GM21423 (cell line): Measurements from ENCODE around the gene ANKS1A.
"Not testable (repeated sequence)": the region's sequence is repeated elsewhere in the genome, so short reads cannot be mapped to it uniquely, and the experiment has no call there.

Source experiments
- ATAC-seq: cut with Tn5 transposase; IDR thresholded peaks from one replicate; pipeline ENCODE4 v1.9.1; 2021; ENCODE audit warnings: mild to moderate bottlenecking, moderate library complexity; ENCODE audit not compliant: unreplicated experiment

Gene ANKS1A

DNA sequence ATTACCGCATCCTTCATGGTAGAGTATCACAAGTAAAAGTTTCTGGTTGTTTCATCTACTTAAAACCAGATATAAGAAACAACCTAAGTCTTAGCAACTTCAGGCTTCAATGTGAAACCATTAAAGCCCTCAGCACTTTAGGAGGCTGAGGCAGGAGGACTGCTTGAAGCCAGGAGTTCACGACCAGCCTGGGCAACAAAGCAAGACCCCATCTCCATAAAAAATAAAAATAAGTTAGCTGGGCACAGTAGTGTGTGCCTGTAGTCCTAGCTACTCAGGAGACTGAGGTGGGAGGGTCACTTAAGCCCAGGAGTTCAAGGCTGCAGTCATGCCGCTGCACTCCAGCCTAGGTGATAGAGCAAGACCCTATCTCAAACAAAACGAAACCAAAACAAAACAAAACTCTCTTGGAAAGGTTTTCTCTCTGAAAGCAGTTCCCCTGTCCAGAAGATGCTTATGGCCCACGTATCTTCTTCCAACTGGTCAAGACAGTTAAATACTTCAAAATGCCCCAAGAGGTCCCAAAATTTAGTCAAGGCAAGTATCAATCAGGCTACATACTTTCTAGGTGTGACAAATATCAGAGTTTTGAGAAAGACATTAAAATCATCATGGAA, 11.1 kb upstream of the ANKS1A start:
- ATAC-seq: no peak

DNA sequence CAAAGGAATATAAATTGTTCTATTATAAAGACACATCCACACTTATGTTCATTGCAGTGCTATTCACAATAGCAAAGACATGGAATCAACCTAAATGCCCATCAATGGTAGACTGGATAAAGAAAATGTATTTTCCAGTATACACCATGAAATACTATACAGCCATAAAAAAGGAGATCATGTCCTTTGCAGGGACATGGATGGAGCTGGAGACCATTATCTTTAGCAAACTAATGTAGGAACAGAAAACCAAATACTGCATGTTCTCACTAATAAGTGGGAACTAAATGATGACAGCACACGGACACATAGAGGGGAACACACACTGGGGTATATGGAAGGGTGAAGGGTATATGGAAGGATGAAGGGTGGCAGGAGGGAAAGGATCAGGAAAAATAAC, 5.0 kb upstream of the ANKS1A start:
- ATAC-seq: not testable (repeated sequence)

DNA sequence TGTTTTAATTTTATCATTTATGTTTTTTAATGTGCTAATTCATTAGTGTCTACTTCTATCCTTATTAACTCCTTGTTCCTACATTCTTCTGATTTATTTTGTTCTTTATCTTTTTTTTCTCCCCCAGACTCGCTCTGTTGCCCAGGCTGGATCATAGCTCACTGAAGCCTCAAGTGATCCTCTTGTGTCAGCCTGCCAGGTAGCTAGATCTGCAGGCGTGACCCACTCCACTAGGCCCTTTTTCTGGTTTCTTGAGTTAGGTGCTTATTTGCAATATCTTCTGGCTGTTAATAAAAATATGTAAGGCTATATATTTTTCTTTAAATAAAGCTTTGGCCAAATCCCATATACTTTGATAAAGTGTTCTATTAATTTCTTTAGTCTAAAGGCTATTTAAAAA, 4.1 kb upstream of the ANKS1A start:
- ATAC-seq: no peak

DNA sequence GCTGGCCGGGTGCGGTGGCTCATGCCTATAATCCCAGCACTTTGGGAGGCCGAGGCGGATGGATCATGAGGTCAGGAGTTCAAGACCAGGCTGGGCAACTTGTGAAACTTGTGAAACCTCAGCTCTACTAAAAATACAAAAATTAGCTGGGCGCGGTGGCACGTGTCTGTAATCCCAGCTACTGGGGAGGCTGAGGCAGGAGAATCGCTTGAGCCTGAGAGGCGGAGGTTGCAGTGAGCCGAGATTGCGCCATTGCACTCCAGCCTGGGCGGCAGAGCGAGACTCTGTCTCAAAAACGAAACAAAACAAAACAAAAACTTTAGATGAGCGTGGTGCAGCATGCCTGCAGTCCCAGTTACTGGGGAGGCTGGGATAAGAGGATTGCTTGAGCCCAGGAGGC, 3.2 kb upstream of the ANKS1A start:
- not testable (repeated sequence) for ATAC-seq

DNA sequence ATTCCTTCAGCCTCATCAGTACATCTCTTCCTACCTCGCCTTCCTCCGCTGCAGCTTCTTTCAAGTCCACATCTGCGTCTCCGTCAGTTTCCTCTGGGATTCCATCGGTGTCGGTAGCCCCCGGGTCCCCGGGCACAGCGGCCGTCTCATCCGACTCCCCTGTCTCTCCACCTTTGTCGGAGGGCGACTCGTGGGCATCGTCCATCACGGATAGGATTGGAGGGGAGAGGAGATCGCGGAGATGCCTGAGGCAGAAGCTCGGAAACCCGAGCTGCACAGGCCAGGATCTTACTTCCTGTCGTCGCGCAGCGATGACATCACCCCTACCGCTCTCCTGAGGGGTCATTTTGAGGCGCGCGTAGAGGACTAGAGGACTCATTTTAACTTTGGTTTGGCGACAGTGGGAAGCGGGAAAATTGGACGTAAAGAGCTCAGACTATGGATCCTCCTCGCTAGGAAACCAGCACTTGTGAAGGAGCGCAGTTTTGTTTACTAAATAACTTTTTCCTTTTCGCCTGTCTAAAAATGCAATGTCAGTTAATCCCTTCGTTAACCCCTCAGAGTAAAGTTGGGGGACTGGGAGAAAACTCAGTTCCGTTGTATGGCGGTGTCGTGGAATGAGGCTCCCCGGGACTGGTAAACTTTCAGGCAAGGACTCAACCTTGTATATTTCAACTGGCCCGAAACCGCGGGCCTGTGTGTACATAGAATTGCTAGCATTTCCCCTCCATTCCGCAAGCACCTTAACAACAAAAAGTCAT, 1.1 kb upstream of the ANKS1A start, which contains the start of gene TAF11:
TSS of gene TAF11 (minus strand) at position 290 of the 761 bp plus-strand sequence. CDS start at position 205, 85 bp downstream.
- peak; percentile 80 for ATAC-seq

DNA sequence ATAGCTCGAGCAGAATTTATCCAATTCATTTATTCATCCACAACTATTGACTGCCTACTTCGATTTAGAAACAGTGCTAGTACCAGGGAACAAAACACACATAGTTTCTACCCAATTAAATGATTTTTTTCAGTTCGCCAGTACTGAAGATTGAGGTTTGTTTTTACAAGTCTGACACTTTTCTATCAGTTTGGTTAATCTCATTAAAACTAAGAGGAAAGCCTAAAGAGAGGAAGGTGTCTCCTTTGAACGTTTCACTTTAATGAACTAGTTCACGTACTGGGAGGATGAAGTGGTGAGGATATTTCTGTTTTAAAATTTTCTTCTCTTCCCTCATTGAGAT, 570 bp upstream of the ANKS1A start:
- no peak for ATAC-seq

DNA sequence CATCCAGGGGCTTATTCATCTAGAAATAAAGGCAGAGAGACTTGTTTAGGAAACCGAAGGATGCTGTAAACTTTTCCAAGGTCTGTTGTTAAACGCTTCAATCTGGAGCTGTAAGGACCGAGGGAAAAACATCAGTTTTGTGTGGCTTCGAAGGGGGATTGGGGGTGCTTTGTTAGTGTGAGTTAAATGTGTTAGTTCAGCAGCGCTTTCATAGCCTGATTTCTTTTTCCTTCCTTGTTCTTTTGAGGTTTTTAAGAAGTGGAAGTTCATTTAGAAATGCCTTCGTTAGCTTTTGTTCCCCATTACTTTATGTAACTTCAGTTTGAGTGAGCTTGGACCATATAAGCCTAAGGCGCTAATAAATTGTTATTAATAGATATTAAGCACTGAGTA, 1.5 kb downstream of the ANKS1A start:
- ATAC-seq: no peak

DNA sequence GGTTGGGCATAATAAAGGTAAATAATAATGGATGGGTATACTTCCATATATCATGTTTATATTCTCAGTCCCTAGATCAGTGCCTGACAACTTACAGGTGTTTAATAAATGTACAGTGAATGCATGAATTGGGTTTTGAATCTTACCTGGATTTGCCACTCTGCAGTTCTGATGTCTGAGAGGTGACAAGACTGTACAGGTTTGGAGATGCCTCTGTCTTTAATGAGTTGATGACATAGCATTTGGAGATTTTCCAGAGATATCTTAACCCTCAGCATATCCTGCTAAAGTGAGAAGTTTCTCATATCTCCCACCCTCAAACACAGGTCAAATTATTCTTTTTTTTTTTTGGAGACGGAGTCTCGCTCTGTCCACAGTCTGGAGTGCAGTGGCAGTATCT, 2.2 kb downstream of the ANKS1A start:
- ATAC-seq: no peak

DNA sequence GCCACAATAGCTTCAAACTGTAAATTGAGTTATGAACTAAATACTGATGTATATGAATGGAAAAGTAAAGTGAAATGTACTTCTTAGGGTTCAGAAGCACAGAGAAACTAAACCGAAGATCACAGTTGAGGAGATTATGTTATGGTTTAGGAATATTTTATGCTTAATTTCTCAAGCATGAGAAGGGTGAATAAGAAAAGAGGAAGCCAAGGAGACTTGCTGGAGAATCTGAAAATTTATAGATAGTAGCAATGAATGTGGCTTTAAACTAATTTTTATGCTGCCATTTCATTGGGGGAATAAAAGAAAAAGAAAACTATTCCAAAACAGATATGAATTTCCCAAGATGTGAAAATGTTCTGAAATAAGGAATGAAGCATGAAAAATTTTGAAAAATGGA, 5.6 kb downstream of the ANKS1A start:
- ATAC-seq: no peak

DNA sequence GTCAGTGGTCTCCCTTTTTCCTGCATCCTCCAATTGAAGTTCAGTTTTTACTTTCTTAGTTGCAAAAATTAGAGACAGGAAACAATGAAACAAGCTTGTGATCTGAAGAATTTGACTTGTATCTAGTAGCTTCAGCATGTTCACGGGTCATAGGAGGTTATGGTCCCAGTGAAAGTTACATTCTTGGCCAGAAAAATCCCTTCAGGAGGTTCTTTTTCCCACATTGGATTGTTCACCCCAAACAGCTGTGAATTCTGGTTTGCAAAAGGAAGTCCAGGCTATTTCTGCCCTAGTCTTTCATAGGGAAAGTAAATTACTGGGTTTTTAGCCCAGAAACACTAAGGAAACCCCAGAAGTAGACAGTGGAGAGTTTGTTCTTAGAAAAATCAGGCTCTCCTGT, 8.1 kb downstream of the ANKS1A start:
- no peak for ATAC-seq

DNA sequence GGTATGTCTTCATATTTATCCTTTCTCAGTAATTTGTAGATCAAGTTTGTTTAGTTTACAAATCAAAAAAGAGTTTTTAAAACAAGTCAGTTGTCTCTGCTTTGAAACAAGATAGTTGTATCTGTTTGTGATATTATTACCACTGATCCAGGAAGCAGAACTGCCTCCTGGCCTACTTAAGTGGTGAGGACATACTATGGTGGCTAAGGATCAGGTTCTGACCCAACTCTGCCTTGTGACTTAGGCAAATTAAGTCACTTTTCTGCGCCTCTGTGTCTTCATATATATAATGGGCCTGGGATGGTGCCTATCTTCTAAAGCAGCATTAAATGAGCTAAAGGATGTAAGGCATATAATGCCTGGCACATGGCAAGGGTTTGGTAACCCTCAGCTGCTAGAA, 8.7 kb downstream of the ANKS1A start:
- ATAC-seq: no peak

DNA sequence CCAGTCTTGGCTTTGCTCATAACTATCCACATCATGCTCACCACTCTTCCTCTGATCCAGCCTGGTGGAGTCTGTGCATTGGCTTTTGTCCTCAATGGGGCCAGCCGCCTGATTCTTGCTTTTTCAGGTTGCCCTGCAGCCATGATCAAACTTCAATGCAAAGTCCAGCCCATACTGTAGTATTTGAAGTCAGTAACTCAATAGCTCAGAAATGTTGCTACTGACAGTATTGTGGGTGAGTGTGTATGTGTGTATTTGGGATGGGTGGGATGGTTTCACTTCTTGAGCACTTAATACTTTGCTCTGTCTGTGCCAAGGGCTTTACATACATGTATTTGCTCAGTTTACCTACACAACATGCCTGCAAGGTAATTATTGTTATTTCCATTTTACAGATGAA, 10.7 kb downstream of the ANKS1A start:
- ATAC-seq: not testable (repeated sequence)

DNA sequence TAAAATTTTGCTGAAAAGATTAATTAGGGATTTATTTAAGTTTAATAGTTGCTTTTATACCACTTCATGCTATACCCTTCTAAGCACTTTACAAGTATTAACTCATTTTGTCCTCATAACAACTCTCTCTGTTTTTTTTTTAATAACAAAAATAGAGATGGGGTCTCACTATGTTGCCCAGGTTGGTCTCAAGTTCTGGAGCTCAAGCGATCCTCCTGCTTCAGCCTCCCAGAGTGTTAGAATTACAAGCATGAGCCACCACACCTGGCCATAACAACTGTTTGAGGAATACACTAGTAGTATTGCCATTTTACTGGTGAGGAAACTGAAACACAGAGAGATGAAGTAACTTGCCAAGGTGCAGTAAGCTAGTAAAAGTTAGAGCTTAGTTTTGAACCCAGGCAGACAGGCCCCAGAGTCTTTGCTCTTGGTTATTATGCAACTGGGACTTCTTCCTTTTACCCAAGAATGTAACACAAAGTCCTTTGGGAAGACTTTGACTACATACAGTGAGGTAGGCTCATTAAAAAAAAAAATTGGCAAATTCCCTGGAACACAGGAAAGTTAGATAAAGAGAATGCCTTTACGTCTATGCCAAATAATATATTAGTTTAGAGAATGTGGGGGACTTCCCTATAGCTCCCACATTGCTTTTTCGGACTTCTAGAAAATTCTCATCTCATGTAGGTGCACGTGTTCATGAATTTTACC, 11.4 kb downstream of the ANKS1A start:
- no peak for ATAC-seq

DNA sequence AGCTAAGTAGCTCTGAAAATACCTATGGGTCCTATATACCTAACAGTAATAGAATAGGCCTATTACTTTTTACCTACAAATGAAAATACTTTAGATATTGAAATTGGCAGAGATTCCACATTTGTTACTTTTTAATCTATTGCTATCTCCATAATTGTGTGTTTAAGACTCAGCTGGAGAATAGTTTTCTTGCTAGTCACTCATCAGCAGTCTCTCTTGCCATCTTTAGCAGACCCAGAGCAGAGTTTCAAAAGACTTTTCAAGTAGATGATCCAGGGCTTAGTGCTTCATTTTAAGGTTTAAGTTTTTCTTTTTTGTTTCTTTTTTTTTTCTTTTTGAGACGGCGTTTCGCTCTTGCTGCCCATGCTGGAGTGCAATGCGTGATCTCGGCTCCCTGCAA, 12.9 kb downstream of the ANKS1A start:
- ATAC-seq: no peak

DNA sequence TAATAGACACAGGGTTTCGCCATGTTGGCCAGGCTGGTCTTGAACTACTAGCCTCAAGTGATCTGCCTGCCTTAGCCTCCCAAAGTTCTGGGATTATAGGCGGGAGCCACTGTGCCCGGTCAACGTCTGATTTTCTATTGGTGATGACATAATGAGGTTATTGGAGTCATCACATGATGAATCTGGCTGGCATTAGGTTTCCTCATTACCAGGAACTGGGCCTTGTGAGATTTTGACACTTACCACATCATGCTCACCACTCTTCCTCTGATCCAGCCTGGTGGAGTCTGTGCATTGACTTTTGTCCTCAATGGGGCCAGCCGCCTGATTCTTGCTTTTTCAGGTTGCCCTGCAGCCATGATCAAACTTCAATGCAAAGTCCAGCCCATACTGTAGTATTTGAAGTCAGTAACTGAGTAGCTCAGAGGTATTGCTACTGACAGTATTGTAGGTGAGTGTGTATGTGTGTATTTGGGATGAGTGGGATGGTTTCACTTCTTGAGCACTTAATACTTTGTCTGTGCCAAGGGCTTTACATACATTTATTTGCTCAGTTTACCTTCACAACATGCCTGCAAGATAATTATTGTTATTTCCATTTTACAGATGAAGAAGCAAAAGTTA, 16.0 kb downstream of the ANKS1A start:
- no peak for ATAC-seq

DNA sequence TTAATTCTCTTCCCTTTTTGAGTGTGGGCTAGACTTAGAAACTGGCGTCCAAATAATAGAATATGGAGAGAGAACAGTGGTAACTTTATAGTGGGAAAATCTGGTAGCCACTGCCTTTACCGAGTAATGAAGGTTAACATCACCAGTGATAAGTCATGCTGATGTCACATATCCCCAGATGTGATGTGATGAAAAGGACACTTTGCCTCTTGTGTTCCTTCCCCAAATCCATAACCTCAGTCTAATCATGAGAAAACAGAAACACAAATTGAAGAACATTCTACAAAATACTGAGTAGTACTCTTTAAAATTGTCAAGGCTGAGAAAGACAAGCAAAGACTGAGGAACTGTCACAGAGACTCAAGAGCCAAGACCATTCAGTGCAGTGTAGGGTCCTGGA, 17.8 kb downstream of the ANKS1A start:
- no peak for ATAC-seq

DNA sequence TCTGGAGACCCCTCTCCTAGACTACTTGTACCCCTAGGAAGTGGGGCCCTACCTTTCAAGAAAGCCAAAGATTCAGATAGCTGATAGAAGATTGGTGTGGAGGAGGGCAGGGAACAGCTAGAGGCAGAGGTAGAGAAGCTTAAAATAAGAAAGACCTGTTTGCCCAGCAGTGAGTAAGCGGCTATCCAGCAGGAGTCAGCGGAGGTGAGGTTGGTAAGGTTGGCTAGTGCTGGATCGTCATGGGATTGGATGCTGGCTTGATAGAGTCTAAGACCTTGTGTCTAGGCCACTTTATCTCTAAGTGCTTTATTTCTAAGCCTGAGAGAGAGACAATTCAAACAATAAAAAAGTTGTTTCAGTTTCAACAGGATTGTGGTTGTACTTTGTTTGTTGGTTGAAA, 19.1 kb downstream of the ANKS1A start:
- no peak for ATAC-seq

DNA sequence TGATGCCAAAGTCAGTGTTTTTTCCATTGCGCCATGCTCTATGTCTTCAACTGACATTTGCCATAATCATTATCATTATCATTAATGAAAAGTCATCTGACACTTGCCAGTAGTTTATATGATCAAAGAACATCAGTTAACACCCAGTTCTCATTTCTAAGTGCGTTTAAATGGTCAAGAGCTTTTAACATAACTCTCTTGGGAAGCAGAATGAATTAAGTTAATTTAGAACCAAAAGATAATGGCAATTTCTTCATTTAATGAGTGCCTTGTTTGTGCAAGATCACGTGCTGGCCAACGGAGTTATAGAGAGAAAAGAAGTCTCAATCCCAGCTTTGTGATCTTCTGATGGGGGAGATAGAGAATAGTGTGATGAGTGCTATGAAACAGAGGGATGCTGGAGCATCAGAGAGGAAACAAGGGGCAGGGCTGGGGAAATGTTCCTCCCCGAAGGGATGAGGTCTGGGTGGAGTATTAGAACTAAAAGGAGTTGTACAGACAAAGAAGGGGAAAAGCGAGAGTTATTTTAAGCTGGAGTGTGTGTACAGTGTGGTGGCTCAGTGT, 20.3 kb downstream of the ANKS1A start:
- ATAC-seq: no peak

DNA sequence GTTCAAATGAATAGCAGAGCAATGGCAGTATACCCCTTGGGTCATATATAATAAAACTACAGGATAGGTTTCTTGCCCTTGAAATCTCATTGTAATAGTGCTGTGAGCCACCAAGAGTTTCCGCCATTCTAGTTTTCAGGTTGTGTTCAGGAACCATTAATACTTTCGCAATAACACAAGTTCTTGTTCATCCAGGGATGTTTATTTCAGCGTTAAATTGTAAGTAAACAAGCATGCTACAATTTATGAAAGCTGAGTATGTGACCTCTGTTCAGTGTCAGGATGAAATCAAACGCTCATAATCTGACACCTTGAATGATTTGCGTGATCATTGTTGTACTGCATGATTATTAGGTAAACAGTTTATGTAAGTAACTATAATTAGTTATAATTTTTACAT, 22.8 kb downstream of the ANKS1A start:
- ATAC-seq: no peak

DNA sequence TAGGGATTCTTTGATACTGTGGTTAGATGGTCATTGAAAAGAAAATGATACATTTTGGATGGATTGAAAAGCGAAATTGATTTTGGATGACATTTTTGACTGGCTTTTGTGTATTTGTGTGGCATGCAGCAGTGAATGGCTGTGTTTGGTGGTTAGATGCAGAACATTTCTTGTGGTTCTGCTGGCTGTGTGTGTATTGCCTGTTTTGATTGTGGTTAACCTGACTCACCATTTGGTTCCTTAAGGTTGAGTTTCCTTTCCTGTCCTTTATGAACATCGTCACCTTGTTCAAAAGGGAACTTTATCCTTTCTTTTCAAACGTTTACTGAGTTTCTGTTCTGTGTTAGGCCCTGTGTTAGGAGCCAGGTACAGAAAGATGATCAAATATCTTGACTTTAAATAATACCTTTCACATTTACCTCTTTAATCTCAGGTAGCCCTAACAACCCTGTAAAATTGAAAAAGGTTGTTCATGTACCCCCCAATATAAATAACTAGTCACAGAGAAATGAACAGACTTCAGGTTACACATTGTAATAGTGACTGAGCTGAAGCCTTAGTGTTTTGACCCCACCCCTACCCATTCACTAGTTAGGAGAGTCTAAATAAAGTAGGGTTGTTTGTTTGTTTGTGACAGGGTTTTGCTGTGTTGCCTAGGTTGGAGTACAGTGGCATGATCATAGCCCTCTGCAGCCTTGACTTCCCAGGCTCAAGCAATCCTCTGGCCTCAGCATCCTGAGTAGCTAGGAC, 23.8 kb downstream of the ANKS1A start:
- ATAC-seq: peak; percentile 85

DNA sequence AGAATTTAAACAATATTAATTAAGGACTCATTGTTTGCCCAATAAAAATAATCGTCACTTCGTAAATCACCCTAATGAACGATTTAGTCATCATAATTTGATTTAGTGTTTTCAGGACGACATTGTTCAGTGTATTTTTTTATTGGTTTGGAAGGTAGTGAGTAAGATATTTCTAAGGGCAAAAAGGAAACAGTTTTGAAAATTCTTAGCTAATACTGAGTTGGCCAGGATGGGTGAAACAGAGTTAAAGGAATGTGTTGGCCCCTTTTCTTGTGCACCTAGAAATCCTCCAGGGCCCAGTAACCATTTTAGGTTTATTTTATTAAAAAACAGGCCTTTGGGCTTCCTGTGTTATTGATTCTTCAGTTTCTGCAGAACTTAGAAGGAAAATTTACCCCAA, 25.3 kb downstream of the ANKS1A start:
- no peak for ATAC-seq
